Fibroblast of gingiva (primary cell): ENCODE data around the gene IFRD2.
"Not testable (repeated sequence)": the region's sequence is repeated elsewhere in the genome, so short reads cannot be mapped to it uniquely, and the experiment has no call there.

Source experiments
- DNase-seq: peaks from one replicate; pipeline ENCODE4 v3.0.0-alpha.2; 2011; ENCODE audit warnings: low read depth

IFRD2 gene

GRCh38 chr3:50245831-50246516 is 46.3 kb downstream of the IFRD2 start:
- peak; percentile 75 for DNase-seq

GRCh38 chr3:50245251-50245745 is 46.9 kb downstream of the IFRD2 start:
- no peak for DNase-seq

- not testable (repeated sequence) for DNase-seq
Measured at GRCh38 chr3:50244813-50245212, 47.4 kb downstream of the IFRD2 start.

DNA sequence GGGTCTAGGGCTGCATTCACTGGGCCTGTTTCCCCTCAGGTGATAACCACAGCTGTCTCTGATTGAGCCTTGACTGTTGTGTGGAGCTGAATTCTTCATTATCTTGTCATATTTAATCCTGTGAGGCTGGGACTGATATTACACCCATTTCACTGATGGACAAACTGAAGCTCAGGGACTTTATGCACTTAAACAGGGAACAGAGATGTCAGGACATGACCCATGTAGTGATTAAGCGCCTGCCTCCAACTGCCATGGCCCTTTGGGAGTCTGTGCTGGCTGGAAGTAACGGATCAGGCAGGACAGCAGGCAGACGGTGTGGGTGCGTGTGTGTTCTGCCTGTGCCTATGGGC is 48.7 kb downstream of the IFRD2 start:
- no peak for DNase-seq

DNA sequence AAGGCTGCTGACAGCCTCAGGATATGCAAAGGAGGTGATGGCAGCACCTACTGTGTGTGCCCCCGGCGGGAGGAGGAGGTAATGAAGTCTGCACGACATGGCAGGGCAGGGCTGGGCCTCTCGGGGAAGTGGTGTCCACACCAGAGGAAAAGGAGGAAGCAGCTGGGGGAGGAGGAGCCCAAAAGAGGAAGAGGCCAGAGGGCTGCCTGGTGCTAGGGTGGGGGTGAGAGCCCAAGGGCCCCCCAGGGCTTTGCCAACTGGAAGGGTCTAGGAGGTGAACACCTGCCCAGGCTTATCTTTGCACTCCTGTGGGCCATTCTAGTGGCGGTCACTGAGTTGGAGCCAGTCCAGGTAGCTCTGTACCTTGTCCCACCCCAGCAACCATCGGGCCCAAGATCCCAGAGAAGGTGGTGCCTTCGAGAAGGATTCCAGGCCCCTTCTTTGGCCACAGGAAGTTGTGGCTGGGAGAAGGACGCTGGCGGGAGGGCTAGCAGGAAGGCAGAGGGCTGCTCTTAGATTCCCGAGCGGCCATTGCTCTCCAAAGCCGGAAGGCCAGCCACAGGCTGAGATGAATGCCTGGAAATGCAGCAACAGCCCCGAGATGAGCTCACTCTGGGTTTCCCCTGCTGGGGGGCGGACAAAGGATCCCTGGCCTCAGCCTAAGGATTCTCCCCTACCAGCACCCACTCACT is 49.2 kb downstream of the IFRD2 start:
- DNase-seq = peak; percentile 31

GRCh38 chr3:50242381-50242770 is 49.9 kb downstream of the IFRD2 start:
- no peak for DNase-seq

DNA sequence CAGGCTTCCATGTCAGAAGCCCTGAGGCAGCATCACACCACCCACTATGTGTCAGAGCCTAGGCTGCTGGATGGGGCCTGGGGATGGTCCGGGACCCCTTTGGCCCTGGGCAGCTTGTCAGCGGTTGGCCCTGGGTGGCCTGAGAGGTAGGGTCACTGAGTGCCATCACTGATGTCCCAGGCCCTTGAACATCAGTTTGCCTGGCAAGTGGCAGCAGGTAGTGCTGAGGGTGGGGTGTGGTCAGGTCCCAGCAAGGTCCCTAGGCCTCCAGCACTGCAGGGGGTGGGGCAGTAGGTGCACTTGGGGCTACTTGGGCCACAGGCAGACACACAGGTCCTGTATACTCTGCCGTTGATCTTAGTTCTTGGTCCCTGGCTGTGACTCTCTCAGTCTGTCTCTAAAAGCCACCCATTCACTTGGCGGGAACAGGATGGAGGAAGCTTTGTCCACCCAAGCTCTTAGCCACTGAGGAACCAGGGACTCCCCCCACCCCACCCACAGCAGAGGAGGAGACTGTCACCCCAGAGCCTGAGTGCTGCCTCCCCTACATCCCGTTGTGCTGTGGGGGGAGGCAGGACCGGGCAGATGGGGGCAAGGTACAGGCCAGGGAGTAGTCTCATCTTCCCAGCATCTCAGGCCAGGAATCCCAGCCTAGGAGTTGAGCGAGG is 50.4 kb downstream of the IFRD2 start:
- no peak for DNase-seq

DNA sequence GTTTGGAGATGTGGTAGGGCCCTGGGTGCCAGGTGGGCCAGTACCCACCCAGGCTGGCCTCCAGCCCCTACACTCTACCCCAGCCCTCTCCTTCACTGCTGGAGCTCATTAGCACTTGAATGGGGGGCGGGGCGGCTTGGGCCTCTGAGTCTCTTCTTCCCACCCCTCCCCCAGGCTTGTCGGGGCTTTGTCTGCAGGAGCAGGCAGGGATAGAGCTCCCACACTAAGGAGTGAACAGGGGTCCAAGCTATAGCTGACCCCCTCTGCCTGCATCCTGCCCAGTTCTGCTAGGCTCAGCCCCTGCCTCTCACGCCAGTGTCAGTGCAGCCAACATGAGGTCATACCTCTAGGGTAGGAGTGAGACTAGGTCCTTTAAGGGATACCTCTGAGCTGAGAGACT is 51.1 kb downstream of the IFRD2 start:
- no peak for DNase-seq

DNA sequence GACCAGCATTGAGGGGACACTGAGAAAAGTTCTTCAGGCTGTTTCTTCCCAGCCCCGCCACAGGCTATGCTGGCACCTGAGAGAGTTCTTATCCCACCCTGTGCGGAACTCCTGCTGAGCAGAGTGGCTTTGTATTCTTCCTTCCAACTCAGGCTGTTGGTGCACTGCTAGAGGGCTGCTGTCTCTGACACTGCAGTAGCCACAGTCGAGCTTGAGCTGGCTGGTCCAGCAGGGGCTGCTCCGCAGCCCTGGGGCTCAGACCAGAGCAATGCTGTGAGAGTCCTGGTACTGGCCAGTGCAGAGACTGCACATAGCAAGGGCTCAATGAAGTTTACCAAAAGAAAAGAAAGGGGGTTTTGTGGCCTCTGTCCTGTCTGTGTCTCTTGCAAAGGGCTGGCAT is 52.6 kb downstream of the IFRD2 start:
- no peak for DNase-seq

GRCh38 chr3:50238549-50239026 is 53.6 kb downstream of the IFRD2 start:
- peak; percentile 74 for DNase-seq

DNA sequence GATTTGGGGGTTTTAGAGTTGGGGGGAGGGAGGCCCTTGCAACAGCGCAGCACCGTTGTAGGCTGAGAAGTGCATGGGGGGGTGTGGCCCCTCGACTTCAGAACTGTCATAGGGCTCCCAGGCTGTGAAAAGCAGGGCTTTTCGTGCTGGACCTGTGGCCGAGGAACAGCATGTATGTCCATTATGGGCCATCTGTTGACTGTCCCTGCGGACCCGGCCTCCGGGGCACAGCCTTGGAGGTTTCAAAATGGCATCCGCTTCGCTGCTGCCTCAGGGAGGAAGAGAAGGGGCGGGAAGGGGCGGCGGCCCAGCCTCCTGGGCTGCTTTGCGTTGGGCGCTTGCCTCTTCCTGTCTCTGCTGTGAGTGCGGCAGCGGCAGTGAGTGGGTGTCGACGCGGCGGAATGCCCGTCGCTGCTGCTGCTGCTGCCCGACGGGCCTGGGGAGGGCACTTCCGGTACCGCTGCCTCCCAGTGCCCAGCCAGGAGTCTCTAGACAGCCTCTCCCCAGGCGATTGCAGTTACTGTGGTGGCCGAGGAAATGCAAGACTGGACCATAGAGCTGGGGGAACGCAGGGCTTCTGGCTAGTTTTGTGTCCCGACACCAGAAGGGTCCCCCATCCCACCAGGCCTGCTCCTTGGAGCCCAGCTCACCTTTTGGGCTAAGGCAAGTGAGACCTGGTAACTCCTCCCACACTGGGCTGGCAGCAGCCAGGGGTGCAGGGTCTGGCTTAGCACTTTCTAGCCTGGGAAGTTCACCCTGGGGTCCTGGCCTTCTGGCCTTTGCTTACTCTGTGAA is 54.3 kb downstream of the IFRD2 start:
- peak; percentile 88 for DNase-seq
